Measurements from ENCODE around the gene EVA1C. TPM values are rescaled to one million over a fixed set of nuclear protein-coding genes. Genes with fewer than 3 reads are reported as not detected.

The EVA1C gene
- total and polyA plus RNA-seq, 9 of the 15 experiments (the other 6 are each of a cell fraction or from before 2014, with no cell fraction given): 0.22 TPM; not detected in 8

GRCh38 chr21:32492376-32492775, 79.9 kb downstream of the EVA1C start:
- H3K9me1 ChIP-seq (ENCODE audit: control insufficient read depth, insufficient read depth, low read length): no peaks in the 10 kb centered on the region
- H3K9ac ChIP-seq (ENCODE audit: insufficient read depth in 1 of 2, low read depth in 2 of 2, low read length in 2 of 2): no peak overlapping the region
- H3K36me3 ChIP-seq (ENCODE audit: control insufficient read depth, insufficient read depth, low read length): no peaks in the 10 kb centered on the region
- H3K79me2 ChIP-seq (ENCODE audit: control insufficient read depth, insufficient read depth, low read length): no peaks in the 10 kb centered on the region
- in situ Hi-C loops (cut with MboI) (no loop called here), intact Hi-C loops (cut with micrococcal nuclease) (no loop called here)
- no peak overlapping the region for H3K4me3 ChIP-seq
- no peaks in the 10 kb centered on the region for H4K20me1 ChIP-seq (replicated peaks; ENCODE audit: control insufficient read depth, insufficient read depth, low read length)
- H2AFZ ChIP-seq (ENCODE audit: low read depth, low read length): no peak overlapping the region
- FAIRE-seq (no peak), DNase-seq (ENCODE audit: extremely low read depth in 1 of 4, low spot score in 3 of 4) (peak in 1 of 4 experiments; percentile 3), ATAC-seq (no peak)
- no peak overlapping the region for H3K27ac ChIP-seq (ENCODE audit: extremely low read depth, low read depth, low read length)
- TF ChIP-seq BMI1 (IDR thresholded peaks at IDR 0.05; ENCODE audit: low read length) (no peak), E2F6 (IDR thresholded peaks at IDR 0.05; ENCODE audit: borderline replicate concordance in 1 of 2, extremely low read depth in 1 of 2, insufficient read depth in 1 of 2, insufficient read length in 1 of 2, low read depth in 1 of 2, low read length in 1 of 2, poor library complexity in 1 of 2, severe bottlenecking in 1 of 2) (no peak), ZNF431 (CRISPR knock-in tag; IDR thresholded peaks at IDR 0.05) (no peak), HCFC1 (IDR thresholded peaks at IDR 0.05; ENCODE audit: low read depth, low read length) (no peak), SAP30 (IDR thresholded peaks at IDR 0.05; ENCODE audit: borderline replicate concordance, insufficient read depth, low read depth, low read length, poor library complexity, severe bottlenecking) (no peak), NR3C1 (CRISPR knock-in tag; IDR thresholded peaks at IDR 0.05) (no peak), SETDB1 (IDR thresholded peaks at IDR 0.05; ENCODE audit: low read length) (no peak), ZNF77 (CRISPR knock-in tag; IDR thresholded peaks at IDR 0.05) (no peak), NKRF (IDR thresholded peaks at IDR 0.05; ENCODE audit: borderline replicate concordance) (no peak), SMARCA5 (IDR thresholded peaks at IDR 0.05) (no peak), ZFP36 (IDR thresholded peaks at IDR 0.05; ENCODE audit: low read depth, low read length, partially characterized antibody) (no peak), STAT5B (CRISPR knock-in tag; IDR thresholded peaks at IDR 0.05) (no peak), BACH1 (tag; IDR thresholded peaks at IDR 0.05) (no peak), CBX3 (IDR thresholded peaks at IDR 0.05; ENCODE audit: borderline replicate concordance in 1 of 2, low read length in 2 of 2) (no peak), MTA1 (IDR thresholded peaks at IDR 0.05; ENCODE audit: borderline replicate concordance) (no peak), KDM1A (IDR thresholded peaks at IDR 0.05) (no peak)
- peaks cover 0 to 5% of the 10 kb centered on the region in 2 experiments; a peak in 1 of 5 replicates for H3K4me1 ChIP-seq (replicated peaks in 1 of 2; ENCODE audit: control insufficient read depth in 2 of 2, insufficient read depth in 2 of 2, low read length in 2 of 2)
- no peak overlapping the region for H3K4me2 ChIP-seq (ENCODE audit: insufficient read depth, low read length)
- ChIA-PET CTCF (ENCODE audit: low intra/inter-chr PET ratio) (no interaction called here), POLR2A (interaction anchor here (0.9 to 1.0 kb wide), 2 partner anchors 13 to 14 kb away, joined by 3 read pairs; no protein-coding TSS in a partner anchor)
- H3K9me3 ChIP-seq (replicated peaks; ENCODE audit: control insufficient read depth, insufficient read depth, low read depth, low read length): no peaks in the 10 kb centered on the region
- no TSS peak for BruUV-seq (replicated peaks)
- H3K27me3 ChIP-seq (ENCODE audit: control insufficient read depth in 2 of 2, insufficient read depth in 2 of 2, low read length in 2 of 2): peaks cover 36 to 38% of the 10 kb centered on the region in 2 experiments
- 0% methylated on average over 3 of the region's 3 CpGs for WGBS (ENCODE audit: insufficient coverage, low coverage, missing lambda C conversion rate)
